ENCODE data around the gene SLC25A17. TPM values are rescaled to one million over a fixed set of nuclear protein-coding genes. Genes with fewer than 3 reads are reported as not detected.
"Not testable (repeated sequence)": the region's sequence is repeated elsewhere in the genome, so short reads cannot be mapped to it uniquely, and the experiment has no call there.

SLC25A17 gene
- total and polyA plus RNA-seq, 2 experiments from 2014 or later, result 19.6 to 27.6 TPM

- Histone ChIP-seq H3K4me2 (ENCODE audit: unreplicated experiment) (no peak overlapping the region), H3K27ac (no peak overlapping the region), H2AFZ (no peak overlapping the region), H3F3A (ENCODE audit: insufficient read depth) (peaks cover 15% of the 10 kb centered on the region; the same call in 1 of the 2 replicates), H3K27me3 (replicated peaks; ENCODE audit: insufficient read depth) (no peaks in the 10 kb centered on the region), H3K9ac (no peak overlapping the region), H3K4me1 (ENCODE audit: insufficient read depth) (no peaks in the 10 kb centered on the region), H4K20me1 (ENCODE audit: insufficient read depth) (no peaks in the 10 kb centered on the region), H3K9me3 (ENCODE audit: low read depth) (no peaks in the 10 kb centered on the region), H3K36me3 (ENCODE audit: low read depth) (peaks cover 71% of the 10 kb centered on the region), H3K4me3 (no peak overlapping the region), H3K9me2 (ENCODE audit: insufficient read depth) (no peaks in the 10 kb centered on the region), H3K79me2 (ENCODE audit: insufficient read depth) (peaks cover 13% of the 10 kb centered on the region; the same call in 1 of the 2 replicates)
- in situ Hi-C loops (cut with MboI), result no loop called here
- DNase-seq, result no peak
- TF ChIP-seq EZH2phosphoT487 (IDR thresholded peaks at IDR 0.05; ENCODE audit: insufficient read depth, low read depth), result no peak
- no peak for TF ChIP-seq EZH2 (IDR thresholded peaks at IDR 0.05; ENCODE audit: insufficient read depth, poor library complexity, severe bottlenecking)
- WGBS, 2 experiments (ENCODE audit: low coverage in 1 of 2, low lambda C conversion rate in 2 of 2, missing lambda C conversion rate in 2 of 2), result 85 to 87% methylated on average over 7 of the region's 7 CpGs
These were observed 8.0 kb upstream of the SLC25A17 start for GRCh38 chr22:40826984-40827741.

GRCh38 chr22:40826292-40826691 lies 7.1 kb upstream of the SLC25A17 start:
- H3K4me2 ChIP-seq (ENCODE audit: unreplicated experiment); H3K27ac ChIP-seq; H3K79me2 ChIP-seq (ENCODE audit: insufficient read depth); H3K27me3 ChIP-seq (replicated peaks; ENCODE audit: insufficient read depth); H2AFZ ChIP-seq; H4K20me1 ChIP-seq (ENCODE audit: insufficient read depth); in situ Hi-C loops (cut with MboI); H3K4me3 ChIP-seq; DNase-seq; H3K9ac ChIP-seq; H3K9me3 ChIP-seq (ENCODE audit: low read depth); H3K9me2 ChIP-seq (ENCODE audit: insufficient read depth); H3K4me1 ChIP-seq (ENCODE audit: insufficient read depth): not testable (repeated sequence)
- Histone ChIP-seq H3K36me3 (ENCODE audit: low read depth) (peaks cover 62% of the 10 kb centered on the region), H3F3A (ENCODE audit: insufficient read depth) (peaks cover 18% of the 10 kb centered on the region)
- 100% methylated on average over 2 of the region's 2 CpGs for WGBS, 2 experiments (ENCODE audit: low coverage in 1 of 2, low lambda C conversion rate in 2 of 2, missing lambda C conversion rate in 2 of 2)

DNA sequence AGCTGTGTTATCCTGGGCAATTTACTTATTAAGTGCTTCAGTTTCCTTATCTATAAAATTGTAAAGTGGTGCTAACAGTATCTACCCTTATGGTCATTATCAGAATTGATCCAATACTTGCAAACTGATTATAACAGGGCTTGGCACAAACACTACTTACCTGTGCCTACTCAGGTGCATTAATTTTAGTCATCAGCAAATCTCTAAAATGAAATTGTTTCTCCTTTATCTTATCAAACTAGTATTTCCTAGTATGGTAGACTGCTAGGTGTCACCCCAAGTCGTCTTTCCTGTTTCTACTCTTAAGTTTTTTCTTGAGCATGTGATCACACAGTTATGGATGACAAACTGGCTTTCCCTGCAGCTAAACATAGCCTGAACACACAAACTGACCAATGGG lies 4.3 kb upstream of the SLC25A17 start:
- H3K4me3 ChIP-seq, result no peak overlapping the region
- no peaks in the 10 kb centered on the region for H4K20me1 ChIP-seq (ENCODE audit: insufficient read depth)
- no peak for TF ChIP-seq EZH2 (IDR thresholded peaks at IDR 0.05; ENCODE audit: insufficient read depth, poor library complexity, severe bottlenecking)
- no peak for TF ChIP-seq EZH2phosphoT487 (IDR thresholded peaks at IDR 0.05; ENCODE audit: insufficient read depth, low read depth)
- no peak overlapping the region for H3K9ac ChIP-seq
- peaks cover 5% of the 10 kb centered on the region for H3K4me1 ChIP-seq (ENCODE audit: insufficient read depth)
- H2AFZ ChIP-seq, result no peak overlapping the region
- peaks cover 6% of the 10 kb centered on the region for H3K79me2 ChIP-seq (ENCODE audit: insufficient read depth)
- DNase-seq, result no peak
- H3K9me3 ChIP-seq (ENCODE audit: low read depth), result no peaks in the 10 kb centered on the region
- H3K36me3 ChIP-seq (ENCODE audit: low read depth), result peaks cover 35% of the 10 kb centered on the region
- H3K4me2 ChIP-seq (ENCODE audit: unreplicated experiment), result no peak overlapping the region
- no peaks in the 10 kb centered on the region for H3K27me3 ChIP-seq (replicated peaks; ENCODE audit: insufficient read depth)
- no peak overlapping the region for H3K27ac ChIP-seq
- WGBS, 2 experiments (ENCODE audit: low coverage in 1 of 2, low lambda C conversion rate in 2 of 2, missing lambda C conversion rate in 2 of 2), result 95 to 96% methylated on average over 1 of the region's 1 CpG
- peaks cover 38% of the 10 kb centered on the region for H3F3A ChIP-seq (ENCODE audit: insufficient read depth)
- in situ Hi-C loops (cut with MboI), result no loop called here
- no peaks in the 10 kb centered on the region for H3K9me2 ChIP-seq (ENCODE audit: insufficient read depth)

- H3K36me3 ChIP-seq (ENCODE audit: low read depth), result peaks cover 14% of the 10 kb centered on the region
- DNase-seq, result peak; percentile 71
- H3K4me2 ChIP-seq (ENCODE audit: unreplicated experiment), result peak overlapping the region; percentile 88
- peaks cover 15% of the 10 kb centered on the region for H3K4me1 ChIP-seq (ENCODE audit: insufficient read depth)
- no peaks in the 10 kb centered on the region for H4K20me1 ChIP-seq (ENCODE audit: insufficient read depth)
- whole genome bisulfite sequencing, 2 experiments (ENCODE audit: low coverage in 1 of 2, low lambda C conversion rate in 2 of 2, missing lambda C conversion rate in 2 of 2), result 0 to 1% methylated on average over 4 of the region's 4 CpGs
- H3K4me3 ChIP-seq, result peak overlapping the region; percentile 95
- no peaks in the 10 kb centered on the region for H3K9me2 ChIP-seq (ENCODE audit: insufficient read depth)
- in situ Hi-C loops (cut with MboI), result no loop called here
- H3K79me2 ChIP-seq (ENCODE audit: insufficient read depth), result peaks cover 44% of the 10 kb centered on the region
- no peak for TF ChIP-seq EZH2 (IDR thresholded peaks at IDR 0.05; ENCODE audit: insufficient read depth, poor library complexity, severe bottlenecking)
- TF ChIP-seq EZH2phosphoT487 (IDR thresholded peaks at IDR 0.05; ENCODE audit: insufficient read depth, low read depth), result no peak
- H3F3A ChIP-seq (ENCODE audit: insufficient read depth), result peaks cover 38% of the 10 kb centered on the region
- peak overlapping the region; percentile 99 for H2AFZ ChIP-seq
- peak overlapping the region; percentile 78 for H3K27ac ChIP-seq
- no peaks in the 10 kb centered on the region for H3K9me3 ChIP-seq (ENCODE audit: low read depth)
- peak overlapping the region; percentile 92 for H3K9ac ChIP-seq
- no peaks in the 10 kb centered on the region for H3K27me3 ChIP-seq (replicated peaks; ENCODE audit: insufficient read depth)
These were observed 524 bp upstream of the SLC25A17 start for GRCh38 chr22:40819599-40820140.

Data from GM23248 (cell line).